Lung (tissue), 12 donors: ENCODE data around the gene FCER1G. TPM values are rescaled to one million over a fixed set of nuclear protein-coding genes. Genes with fewer than 3 reads are reported as not detected.
A peak's percentile ranks its signal among the peaks of the same experiment; 100 is the strongest.

Experiments
- ATAC-seq: fragments of 200-7000 bp; cut with Tn5 transposase; one replicate; pipeline ENCODE4 v1.9.1; 2020; ENCODE audit warnings: moderate number of reproducible peaks; ENCODE audit not compliant: insufficient read depth, low FRiP score
- DNase-seq, 3 donors: peaks; one replicate each; pipeline ENCODE4 v3.0.0-alpha.2; 2013 to 2017
- H3K27ac ChIP-seq, 2 donors: one replicate each; pipeline ENCODE4 v1.5.1; 2013; ENCODE audit warnings: mild to moderate bottlenecking in 2 of 2, moderate library complexity in 2 of 2, control low read depth in 1 of 2, inconsistent platforms in 1 of 2, low read depth in 1 of 2, low read length in 1 of 2
- H3K27me3 ChIP-seq, 3 donors: one replicate each; pipeline ENCODE4 v1.5.1; 2013; ENCODE audit warnings: low read length in 2 of 3; ENCODE audit not compliant: control insufficient read depth in 3 of 3, insufficient read depth in 3 of 3
- H3K36me3 ChIP-seq, 4 donors: one replicate each; pipeline ENCODE4 v1.5.1; 2013; ENCODE audit warnings: low read length in 4 of 4, mild to moderate bottlenecking in 1 of 4, moderate library complexity in 1 of 4; ENCODE audit not compliant: control insufficient read depth in 4 of 4, insufficient read depth in 4 of 4
- H3K4me1 ChIP-seq, 5 donors: one replicate each; pipeline ENCODE4 v1.5.1; 2013; ENCODE audit warnings: low read length in 5 of 5, mild to moderate bottlenecking in 2 of 5, moderate library complexity in 1 of 5; ENCODE audit not compliant: control insufficient read depth in 5 of 5, insufficient read depth in 5 of 5
- H3K4me3 ChIP-seq: one replicate; pipeline ENCODE4 v1.5.1; 2013; ENCODE audit warnings: mild to moderate bottlenecking, control low read depth, moderate library complexity
- H3K9ac ChIP-seq, 2 donors: one replicate each; pipeline ENCODE4 v1.5.1; 2013; ENCODE audit warnings: low read length in 2 of 2, control low read depth in 1 of 2; ENCODE audit not compliant: insufficient read depth in 1 of 2
- H3K9me3 ChIP-seq, 4 donors: one replicate each; pipeline ENCODE4 v1.5.1; 2013; ENCODE audit warnings: low read length in 3 of 4, mild to moderate bottlenecking in 1 of 4, moderate library complexity in 1 of 4; ENCODE audit not compliant: control insufficient read depth in 4 of 4, insufficient read depth in 3 of 4
- WGBS, 2 donors: extraction: QIAGEN DNeasy Blood & Tissue Kit; methylation state at CpG; one replicate each; pipeline ENCODE4 v1.1.7; 2013; 5-methylcytosine and 5-hydroxymethylcytosine counted together
- polyA plus RNA-seq, 2 donors: library from polyadenylated mRNA; stranded (reverse); fragments of 200-250 nt; gene quantifications; one replicate each; pipeline ENCODE4 v1.2.1, GENCODE V29; 2013
- total RNA-seq, 2 donors: library from RNA; depleted of rRNA in 1 of 2; stranded (reverse); fragments of >200 nt in 1 of 2; gene quantifications; one replicate each; pipeline ENCODE4 v1.2.1, GENCODE V29; 2014 to 2021
- TF ChIP-seq, protein P1 (sequence below): IDR thresholded peaks from 2 replicates; pipeline ENCODE4 v1.5.1; 2012; ENCODE audit warnings: mild to moderate bottlenecking; ENCODE audit errors: control extremely low read depth, extremely low read depth
- donor health status: control.
- donor health status: control.
- donor health status: Bipolar disorder and iron deficiency.
- donor health status: healthy.
- donor health status: DM: yes; HTN: yes; CAD: no.

The FCER1G gene
- total and polyA plus RNA-seq, 4 donors: 41.6 to 1,998 (median 222) TPM

DNA sequence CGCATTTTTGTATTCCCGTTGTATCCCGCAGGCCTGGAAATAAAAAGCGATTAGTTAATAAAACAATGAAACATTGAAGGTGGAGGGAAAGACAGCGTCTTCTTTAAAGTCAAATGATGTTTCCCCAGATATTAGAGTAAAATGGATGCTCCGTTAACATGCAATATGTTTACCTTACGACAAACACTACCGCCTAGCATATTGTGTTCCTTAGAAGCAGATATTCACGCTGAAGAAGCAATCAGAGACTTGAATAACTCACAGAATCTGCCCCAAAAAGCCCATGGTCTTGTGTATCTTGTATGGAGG lies 37.2 kb upstream of the FCER1G start:
- Histone ChIP-seq H3K9me3 (no peaks in the 10 kb centered on the region), H3K9ac (peak overlapping the region; percentile 47 to 80), H3K36me3 (peaks cover 4 to 33% (median 15%) of the 10 kb centered on the region in 4 donors), H3K4me3 (peak overlapping the region; percentile 37), H3K4me1 (peaks cover 0 to 20% (median 7%) of the 10 kb centered on the region in 5 donors), H3K27ac (peak overlapping the region; percentile 93 to 97), H3K27me3 (no peaks in the 10 kb centered on the region)
- DNase-seq: no peak
- 56 to 66% methylated on average over 9 of the region's 9 CpGs for WGBS, 2 donors
- no peak for ATAC-seq
- TF ChIP-seq, protein P1, sequence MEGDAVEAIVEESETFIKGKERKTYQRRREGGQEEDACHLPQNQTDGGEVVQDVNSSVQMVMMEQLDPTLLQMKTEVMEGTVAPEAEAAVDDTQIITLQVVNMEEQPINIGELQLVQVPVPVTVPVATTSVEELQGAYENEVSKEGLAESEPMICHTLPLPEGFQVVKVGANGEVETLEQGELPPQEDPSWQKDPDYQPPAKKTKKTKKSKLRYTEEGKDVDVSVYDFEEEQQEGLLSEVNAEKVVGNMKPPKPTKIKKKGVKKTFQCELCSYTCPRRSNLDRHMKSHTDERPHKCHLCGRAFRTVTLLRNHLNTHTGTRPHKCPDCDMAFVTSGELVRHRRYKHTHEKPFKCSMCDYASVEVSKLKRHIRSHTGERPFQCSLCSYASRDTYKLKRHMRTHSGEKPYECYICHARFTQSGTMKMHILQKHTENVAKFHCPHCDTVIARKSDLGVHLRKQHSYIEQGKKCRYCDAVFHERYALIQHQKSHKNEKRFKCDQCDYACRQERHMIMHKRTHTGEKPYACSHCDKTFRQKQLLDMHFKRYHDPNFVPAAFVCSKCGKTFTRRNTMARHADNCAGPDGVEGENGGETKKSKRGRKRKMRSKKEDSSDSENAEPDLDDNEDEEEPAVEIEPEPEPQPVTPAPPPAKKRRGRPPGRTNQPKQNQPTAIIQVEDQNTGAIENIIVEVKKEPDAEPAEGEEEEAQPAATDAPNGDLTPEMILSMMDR: no peak

DNA sequence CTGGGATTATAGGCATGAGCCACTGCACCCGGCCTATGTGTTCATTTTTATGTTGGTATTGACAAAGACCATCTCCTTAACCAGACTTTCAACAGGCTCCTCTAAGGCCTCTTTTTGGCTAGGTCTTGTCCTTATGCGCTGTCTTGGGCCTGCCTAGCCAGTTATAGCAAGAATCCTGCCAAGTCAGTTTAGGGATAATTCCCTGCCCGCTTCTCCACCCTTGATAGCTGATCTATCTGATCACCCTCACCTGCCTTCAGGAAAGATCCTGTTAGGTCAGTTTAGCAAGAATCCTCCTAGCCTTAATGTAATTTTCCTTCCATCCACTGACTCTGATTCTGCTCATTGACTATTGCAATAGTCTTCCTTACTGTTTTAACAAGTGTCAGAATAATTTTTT lies 35.4 kb upstream of the FCER1G start:
- no peak overlapping the region for H3K27ac ChIP-seq
- H3K36me3 ChIP-seq: peaks cover 3 to 17% (median 5%) of the 10 kb centered on the region in 4 donors
- WGBS, 2 donors: 95 to 98% methylated on average over 3 of the region's 3 CpGs
- no peak overlapping the region for H3K9ac ChIP-seq
- ATAC-seq (no peak), DNase-seq (no peak)
- TF ChIP-seq, protein P1: no peak
- H3K4me1 ChIP-seq: peaks cover 0 to 14% (median 7%) of the 10 kb centered on the region in 5 donors
- no peaks in the 10 kb centered on the region for H3K9me3 ChIP-seq
- no peaks in the 10 kb centered on the region for H3K27me3 ChIP-seq
- H3K4me3 ChIP-seq: no peak overlapping the region

DNA sequence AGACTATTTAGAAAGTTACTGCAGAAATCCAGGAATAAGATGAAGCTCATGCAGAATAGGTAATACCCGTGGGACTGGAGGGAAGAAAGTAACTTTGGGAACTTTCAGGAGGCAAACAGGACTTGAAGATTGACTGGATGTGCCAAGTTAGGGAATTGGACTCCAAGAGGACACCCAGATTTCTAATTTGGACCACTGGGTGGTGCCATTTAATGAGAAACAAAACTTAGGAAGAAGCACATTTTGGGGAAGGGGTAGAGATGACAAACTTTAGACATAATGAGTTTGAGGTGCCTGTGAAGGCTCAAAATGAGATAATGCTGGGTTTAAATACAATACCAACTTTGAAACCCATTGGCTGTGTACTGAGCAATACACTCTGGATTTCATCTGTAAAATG lies 34.5 kb upstream of the FCER1G start:
- peak in 1 of 3 donors; percentile 47 for DNase-seq
- TF ChIP-seq, protein P1: no peak

DNA sequence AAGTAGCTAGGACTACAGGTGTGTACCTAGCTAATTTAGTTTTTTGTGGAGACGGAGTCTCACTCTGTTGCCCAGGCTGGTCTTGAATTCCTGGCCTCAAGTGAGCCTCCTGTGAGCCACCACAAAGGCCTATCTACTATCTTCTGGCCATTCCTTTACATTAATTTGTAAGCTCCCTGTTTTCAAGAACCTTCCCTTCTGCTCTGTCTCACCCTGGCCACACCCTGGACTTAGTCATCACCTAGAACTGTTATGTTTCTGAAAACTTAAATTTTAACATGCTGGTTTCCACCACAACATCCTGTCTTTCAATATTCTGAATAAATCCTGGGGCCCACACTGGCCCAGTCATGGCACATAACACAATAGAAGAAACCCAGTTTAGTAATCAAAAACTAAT lies 32.9 kb upstream of the FCER1G start:
- Histone ChIP-seq H3K4me3 (no peak overlapping the region), H3K36me3 (peaks cover 0 to under 1% (median 0%) of the 10 kb centered on the region in 4 donors), H3K9me3 (no peaks in the 10 kb centered on the region), H3K9ac (no peak overlapping the region), H3K4me1 (peaks cover 3 to 11% (median 6%) of the 10 kb centered on the region in 5 donors), H3K27me3 (no peaks in the 10 kb centered on the region), H3K27ac (no peak overlapping the region)
- TF ChIP-seq, protein P1: no peak
- ATAC-seq (no peak), DNase-seq (no peak)
- WGBS, 2 donors: 89 to 100% methylated on average over 1 of the region's 1 CpG

More for the DNA sequence above, 34.5 kb upstream of the FCER1G start:
- Histone ChIP-seq H3K27ac (no peak overlapping the region), H3K9me3 (no peaks in the 10 kb centered on the region), H3K9ac (no peak overlapping the region), H3K4me1 (peaks cover 1 to 19% (median 6%) of the 10 kb centered on the region in 5 donors), H3K36me3 (peaks cover 0 to 8% (median under 1%) of the 10 kb centered on the region in 4 donors), H3K27me3 (no peaks in the 10 kb centered on the region), H3K4me3 (no peak overlapping the region)
- no peak for ATAC-seq
- WGBS, 2 donors: 74 to 76% methylated on average over 1 of the region's 1 CpG
